ENCODE data around the gene NAB2.

DNA sequence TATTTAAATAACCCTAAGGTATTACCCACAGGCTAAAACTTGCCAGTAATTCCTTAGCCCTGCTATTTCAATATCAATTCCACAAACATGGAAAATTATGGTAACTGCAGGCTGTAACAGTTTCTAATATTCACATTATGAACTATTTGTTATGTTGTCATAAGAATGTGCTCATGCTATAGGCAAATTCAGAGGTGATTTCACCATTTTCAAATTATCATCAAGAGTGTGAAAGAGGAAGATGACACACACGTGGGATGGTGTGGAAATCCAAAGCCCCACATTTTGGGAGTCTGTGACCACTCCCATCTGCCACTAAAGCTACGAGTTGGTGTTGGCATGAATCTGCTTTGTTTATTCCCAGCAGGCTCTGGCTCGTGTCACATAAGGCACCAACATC, 33.1 kb upstream of the NAB2 start:
- TF ChIP-seq EZH2phosphoT487 (IDR thresholded peaks at IDR 0.05; ENCODE audit: insufficient read depth, low read depth) (no peak), EZH2 (IDR thresholded peaks at IDR 0.05; ENCODE audit: insufficient read depth, poor library complexity, severe bottlenecking) (no peak)

Measured in GM23248 (cell line).